ENCODE results near the gene GRIA4.

GRIA4 gene

DNA sequence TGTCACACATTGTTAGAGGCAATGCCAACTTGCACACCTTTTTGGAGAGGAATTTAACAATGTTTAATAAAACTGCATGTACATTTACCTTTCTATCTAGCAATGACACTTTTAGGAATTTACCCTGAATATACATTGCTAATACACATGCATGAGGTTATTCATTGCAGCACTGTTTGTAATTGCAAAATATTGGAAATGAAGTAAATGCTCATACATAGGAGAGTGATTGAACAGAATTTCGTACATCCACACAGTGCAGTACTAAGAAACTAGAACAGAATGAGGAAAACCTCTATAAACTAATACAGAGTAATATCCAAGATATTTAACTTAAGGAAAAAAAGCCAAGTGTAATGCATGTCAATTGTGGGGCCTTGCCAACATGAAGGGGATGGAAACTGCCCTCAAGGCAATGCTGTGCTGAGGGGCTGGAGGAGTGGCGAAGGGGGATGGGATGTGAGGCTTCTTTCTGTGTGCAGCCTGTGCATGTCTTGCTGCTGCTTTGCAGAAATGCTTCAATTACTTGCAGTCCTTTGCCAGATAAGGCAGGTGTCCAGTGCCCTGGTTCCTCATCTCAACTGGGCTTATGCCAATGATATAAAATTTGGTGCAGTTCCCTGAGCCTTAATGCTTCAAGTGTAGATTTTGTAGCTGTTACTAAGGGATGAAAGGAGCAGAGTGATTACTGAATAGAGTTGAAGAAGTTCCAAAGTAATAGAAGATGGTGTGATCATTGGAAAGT lies 96.1 kb downstream of the GRIA4 start:
- no peak overlapping the region for H3K4me3 ChIP-seq (ENCODE audit: low read length)
- no peak for DNase-seq (ENCODE audit: low read depth, low spot score)

DNA sequence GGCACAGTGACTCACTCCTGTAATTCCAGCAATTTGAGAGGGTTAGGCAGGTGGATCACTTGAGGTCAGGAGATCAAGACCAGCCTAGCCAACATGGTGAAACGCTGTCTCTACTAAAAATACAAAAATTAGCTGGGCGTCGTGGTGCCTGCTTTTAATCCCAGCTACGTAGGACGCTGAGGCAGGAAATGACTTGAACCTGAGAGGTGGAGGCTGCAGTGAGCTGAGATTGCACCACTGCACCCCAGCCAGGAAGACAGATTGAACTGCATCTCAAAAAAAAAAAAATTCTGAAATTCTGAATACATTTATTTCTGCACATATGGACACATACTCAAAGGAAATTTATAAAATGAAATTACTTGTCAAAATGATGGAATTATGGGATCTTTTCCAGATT lies 103.2 kb downstream of the GRIA4 start:
- no peak overlapping the region for H3K4me3 ChIP-seq (ENCODE audit: low read length)
- no peak for DNase-seq (ENCODE audit: low read depth, low spot score)

DNA sequence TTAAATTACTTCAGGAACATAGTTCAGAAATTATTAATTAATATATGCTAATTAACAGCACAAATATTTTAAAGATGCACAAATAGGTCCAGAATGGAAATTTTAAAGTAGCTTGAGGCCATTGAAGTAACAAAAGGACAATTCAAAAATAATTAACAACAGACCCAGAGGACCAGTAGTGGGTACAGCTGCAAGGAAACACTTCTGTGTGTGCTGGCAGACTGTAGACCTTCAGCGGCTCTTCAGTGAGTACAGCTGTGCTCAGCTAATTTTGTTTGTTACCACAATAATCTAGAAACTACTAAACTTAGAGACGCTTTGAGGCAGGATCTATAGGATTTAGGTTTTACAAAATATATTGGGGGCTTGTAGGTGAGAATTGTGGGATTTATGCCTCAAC lies 103.8 kb downstream of the GRIA4 start:
- no peak for DNase-seq (ENCODE audit: low read depth, low spot score)

DNA sequence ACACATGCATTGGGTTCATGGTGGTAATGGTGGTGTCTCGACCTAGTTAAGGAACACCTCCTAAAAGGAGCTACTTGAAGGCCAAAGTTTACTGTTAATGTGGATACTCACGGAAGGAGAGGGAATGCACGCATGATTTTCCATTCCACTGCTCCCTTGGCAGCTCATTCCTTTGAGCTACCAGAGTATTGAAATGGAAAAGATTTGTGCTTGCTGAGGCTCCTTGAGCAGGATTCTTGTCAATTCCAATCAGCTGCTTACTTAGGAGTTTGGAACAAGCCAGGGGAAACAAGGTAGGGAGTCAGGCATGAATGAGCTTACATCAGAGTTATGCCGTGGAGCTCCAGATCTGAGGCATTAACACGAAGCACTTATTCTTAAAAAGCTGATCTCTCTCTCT lies 108.8 kb downstream of the GRIA4 start:
- no peak for DNase-seq (ENCODE audit: low read depth, low spot score)
- no peak overlapping the region for H3K4me3 ChIP-seq (ENCODE audit: low read length)

More for the DNA sequence above, 103.8 kb downstream of the GRIA4 start:
- H3K4me3 ChIP-seq (ENCODE audit: low read length): no peak overlapping the region

DNA sequence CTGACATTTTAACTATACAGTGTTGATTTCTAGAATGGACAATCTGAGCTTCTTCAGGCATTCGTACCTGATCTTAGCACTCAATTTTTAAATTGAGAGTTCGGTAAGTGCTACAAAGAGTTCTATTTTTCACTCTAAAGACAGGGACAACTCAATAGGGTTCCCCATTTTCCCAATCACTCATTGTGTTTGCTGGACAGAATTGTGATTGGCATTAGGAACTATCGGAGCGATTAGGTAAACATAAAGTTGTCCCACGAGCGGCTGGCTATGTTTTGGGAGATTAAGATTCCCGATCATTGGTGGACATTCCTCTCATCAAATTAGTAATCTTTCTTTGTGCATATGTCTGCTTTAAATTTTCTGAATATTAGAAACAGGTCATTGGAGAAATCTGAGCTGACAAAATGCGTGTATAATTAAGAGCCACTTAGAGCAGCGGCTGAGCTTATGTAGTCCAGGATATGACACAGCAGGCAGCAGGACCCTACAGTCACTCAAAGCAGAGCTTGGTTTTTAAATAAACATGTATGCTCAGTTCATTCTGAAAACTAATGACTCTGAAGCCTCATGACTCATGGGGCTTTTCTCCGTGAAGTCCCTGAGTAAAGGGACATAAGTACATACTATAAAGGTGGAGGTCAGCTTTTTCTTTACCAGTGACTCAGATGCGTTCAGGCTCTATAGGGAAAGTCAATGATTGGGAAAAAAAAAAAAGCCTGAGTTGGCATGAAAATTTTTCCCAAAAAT lies 109.4 kb downstream of the GRIA4 start:
- no peak for DNase-seq (ENCODE audit: low read depth, low spot score)
- no peak overlapping the region for H3K4me3 ChIP-seq (ENCODE audit: low read length)

DNA sequence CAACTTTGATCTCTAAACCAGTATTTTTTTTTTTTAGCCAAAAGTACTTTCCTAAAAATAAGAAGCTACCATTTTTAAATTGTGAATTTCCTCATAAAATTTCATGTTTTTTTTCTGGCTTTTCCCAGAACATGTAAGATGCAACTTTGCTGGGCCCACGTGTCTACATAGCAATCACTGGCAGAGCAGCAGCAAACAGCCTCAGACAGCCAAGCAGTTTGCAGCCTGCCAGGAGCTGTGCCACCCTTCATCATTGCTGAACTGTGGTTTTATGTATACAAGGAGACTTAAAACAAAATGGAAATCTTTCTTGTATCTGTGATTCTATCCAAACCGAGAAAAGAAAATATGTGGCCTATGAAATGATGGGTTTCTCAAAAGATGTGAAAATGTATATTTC lies 110.2 kb downstream of the GRIA4 start:
- no peak overlapping the region for H3K4me3 ChIP-seq (ENCODE audit: low read length)
- DNase-seq (ENCODE audit: low read depth, low spot score): no peak

DNA sequence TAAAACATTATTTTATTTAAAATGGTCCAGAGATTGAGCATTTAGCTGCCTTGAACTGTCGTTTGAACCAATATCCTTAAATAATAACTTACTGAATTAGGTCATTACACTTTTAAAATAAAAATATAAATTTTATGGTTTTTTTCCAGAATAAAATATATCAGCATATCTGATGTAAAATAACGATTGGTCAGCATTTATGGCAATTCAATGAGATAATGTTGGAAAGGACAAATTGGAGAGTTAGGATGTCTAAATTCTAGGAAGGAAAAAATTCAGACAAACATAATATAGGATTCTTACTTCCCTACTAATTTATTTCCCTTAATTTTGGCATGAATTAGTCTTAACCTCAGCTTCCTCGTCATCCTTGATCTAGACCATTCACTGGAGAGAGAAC lies 113.4 kb downstream of the GRIA4 start:
- DNase-seq (ENCODE audit: low read depth, low spot score): no peak
- no peak overlapping the region for H3K4me3 ChIP-seq (ENCODE audit: low read length)

- no peak for DNase-seq (ENCODE audit: low read depth, low spot score)
- no peak overlapping the region for H3K4me3 ChIP-seq (ENCODE audit: low read length)
Observed at GRCh38 chr11:105732611-105733010, 122.7 kb downstream of the GRIA4 start.

DNA sequence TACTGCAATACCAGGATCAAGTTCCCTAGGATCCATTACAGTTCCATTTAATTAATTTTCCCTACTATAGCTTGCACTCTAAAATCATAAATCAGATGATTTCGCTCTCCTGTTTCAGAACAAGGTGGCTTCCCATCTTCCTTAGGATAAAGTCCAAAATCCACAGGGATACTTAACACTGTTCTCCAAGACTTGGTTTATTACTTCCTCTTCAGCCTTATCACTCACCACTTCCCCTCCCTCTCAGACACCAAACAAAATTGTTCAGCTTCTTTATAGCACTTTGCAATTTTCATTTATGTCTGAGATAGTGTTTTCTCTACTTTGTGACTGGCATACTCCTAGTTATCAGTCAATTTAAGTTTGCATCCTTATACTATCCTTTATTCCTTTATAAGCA lies 124.6 kb downstream of the GRIA4 start:
- no peak for DNase-seq (ENCODE audit: low read depth, low spot score)
- no peak overlapping the region for H3K4me3 ChIP-seq (ENCODE audit: low read length)

GRCh38 chr11:105738251-105738650 lies 128.4 kb downstream of the GRIA4 start:
- DNase-seq (ENCODE audit: low read depth, low spot score): no peak

DNA sequence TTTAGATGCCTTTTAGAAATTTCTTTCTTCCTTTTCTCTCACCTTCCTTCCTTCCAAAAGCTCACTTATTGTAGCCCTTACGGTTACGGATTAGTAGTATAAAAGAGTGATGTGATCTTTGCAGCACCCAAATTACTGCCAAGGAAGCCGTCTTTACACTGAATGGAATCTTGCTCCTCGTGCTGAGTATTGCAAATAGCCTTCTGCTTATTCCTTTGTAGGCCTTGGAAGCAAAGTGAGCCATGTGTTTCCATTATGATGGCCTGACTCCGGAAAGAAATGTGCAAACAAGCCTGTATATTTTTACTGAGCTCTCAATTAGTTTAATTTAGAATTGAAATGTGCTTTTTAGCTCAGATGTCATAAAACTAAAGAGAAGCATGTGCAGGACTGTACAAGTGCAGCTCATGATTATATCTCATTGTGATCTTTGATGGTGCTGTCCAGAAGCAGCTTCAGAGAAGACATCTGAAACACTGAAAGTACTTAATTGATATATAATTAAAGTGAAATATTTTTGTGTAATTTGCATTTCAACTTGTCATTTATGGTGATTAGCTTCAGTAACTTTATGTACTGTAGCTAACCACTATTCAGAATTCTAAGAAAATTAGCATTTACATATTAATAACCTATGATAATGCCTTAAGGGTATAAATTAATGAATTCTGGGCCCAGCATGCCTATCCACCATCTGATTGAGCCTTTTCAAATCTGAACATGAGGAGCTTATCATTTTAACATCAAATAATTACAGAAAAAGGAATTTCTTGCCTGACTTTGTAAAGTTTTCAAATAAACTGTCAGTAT lies 129.3 kb downstream of the GRIA4 start:
- H3K4me3 ChIP-seq (ENCODE audit: low read length): no peak overlapping the region
- DNase-seq (ENCODE audit: low read depth, low spot score): no peak

More at GRCh38 chr11:105738251-105738650, 128.4 kb downstream of the GRIA4 start:
- H3K4me3 ChIP-seq (ENCODE audit: low read length): no peak overlapping the region

DNA sequence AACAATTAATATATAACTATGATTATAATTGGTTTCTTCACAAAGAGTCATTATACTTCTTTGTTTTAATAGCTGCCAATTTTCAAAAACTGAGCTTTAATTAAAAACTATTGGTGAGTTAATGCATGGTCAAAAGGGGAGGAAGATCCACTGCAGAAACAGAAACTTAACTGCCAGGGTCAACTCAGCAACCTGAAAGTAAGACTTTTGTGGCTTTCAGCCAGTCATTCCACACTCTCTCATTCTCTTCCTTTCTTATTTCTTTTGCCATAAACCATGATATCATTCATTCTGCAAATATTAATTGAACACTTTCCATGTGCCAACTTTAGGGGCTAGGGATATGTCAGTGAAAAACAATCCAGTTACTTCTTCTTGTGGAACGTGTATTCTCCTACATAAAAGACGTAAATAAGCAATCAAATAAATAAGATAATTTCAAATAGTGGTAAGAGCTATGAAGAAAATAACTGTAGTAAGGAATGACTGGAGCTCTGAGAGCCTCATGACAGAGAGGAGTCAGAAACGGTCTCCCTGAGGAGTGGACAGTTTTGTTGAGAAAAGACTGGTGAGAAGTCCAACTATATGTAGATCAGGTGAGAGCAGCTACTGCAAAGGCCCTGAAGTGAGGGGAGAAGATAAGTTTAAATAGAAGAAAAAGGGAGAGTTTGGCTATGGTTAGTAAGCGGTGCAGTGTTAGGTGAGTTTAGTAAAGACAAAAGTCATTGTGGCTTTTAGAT lies 130.5 kb downstream of the GRIA4 start:
- DNase-seq (ENCODE audit: low read depth, low spot score): no peak
- H3K4me3 ChIP-seq (ENCODE audit: low read length): no peak overlapping the region

GRCh38 chr11:105741488-105742020 lies 131.7 kb downstream of the GRIA4 start:
- DNase-seq (ENCODE audit: low read depth, low spot score): no peak
- H3K4me3 ChIP-seq (ENCODE audit: low read length): no peak overlapping the region

DNA sequence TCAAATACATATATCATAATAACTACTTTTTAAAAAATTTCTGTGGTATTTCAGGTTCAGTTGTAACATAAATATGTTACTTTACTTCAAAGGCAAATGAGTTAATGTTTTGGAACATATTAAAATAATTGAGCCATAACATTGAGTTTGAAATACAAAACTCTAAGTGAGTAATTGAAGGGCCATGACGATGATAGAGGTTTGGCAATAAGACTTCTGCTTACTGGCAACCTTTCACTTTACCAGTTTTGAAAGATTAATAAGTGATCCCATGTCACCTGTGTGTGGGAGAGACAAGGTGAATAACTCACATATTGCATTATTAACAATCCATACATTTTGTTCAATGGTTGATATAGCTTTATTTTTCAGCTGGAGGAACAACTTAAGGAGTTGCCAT lies 144.4 kb downstream of the GRIA4 start:
- H3K4me3 ChIP-seq (ENCODE audit: low read length): no peak overlapping the region
- DNase-seq (ENCODE audit: low read depth, low spot score): no peak

- no peak for DNase-seq (ENCODE audit: low read depth, low spot score)
- no peak overlapping the region for H3K4me3 ChIP-seq (ENCODE audit: low read length)
Observed at GRCh38 chr11:105754716-105755115, 144.8 kb downstream of the GRIA4 start.

DNA sequence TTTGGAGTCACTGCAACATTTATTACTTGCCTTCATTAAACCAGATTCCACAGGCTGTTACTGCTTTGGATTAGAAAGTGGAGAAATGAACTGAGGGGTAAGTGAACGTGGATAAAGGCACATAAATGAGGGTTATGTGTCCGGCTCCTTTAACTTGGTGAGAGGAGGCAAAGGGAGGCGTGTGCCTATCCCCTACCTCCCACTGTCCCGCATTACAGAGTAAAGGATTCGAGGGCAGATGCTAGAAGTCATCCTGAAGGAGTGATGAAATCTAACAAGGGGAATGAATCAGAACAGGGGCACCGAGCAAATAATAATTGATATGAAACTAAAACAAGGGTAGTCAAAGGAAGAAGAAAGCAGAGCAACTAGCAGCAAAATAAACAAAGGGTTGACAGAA lies 147.2 kb downstream of the GRIA4 start:
- H3K4me3 ChIP-seq (ENCODE audit: low read length): no peak overlapping the region
- no peak for DNase-seq (ENCODE audit: low read depth, low spot score)

DNA sequence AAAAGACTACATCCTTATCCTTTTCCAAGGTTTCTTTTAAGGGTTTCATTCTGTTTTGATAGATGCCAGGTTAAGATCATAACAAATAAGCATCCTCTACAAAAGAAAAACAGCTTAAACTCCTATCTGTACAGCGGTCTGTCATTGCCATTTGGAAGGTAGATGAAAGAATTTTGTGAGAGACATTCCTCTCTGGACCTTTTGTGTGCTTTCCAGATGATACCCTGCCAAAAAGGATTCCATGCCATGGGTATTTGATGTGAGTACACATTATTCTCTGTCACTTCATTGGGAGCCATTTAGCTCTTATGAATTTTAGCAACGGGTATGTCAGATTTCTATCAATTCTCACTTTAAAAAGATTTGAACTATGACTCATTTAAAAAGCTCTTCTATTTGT lies 153.7 kb downstream of the GRIA4 start:
- H3K4me3 ChIP-seq (ENCODE audit: low read length): no peak overlapping the region
- no peak for DNase-seq (ENCODE audit: low read depth, low spot score)

GRCh38 chr11:105767931-105768330 lies 158.1 kb downstream of the GRIA4 start:
- no peak overlapping the region for H3K4me3 ChIP-seq (ENCODE audit: low read length)
- DNase-seq (ENCODE audit: low read depth, low spot score): no peak

- DNase-seq (ENCODE audit: low read depth, low spot score): no peak
- H3K4me3 ChIP-seq (ENCODE audit: low read length): no peak overlapping the region
Observed at GRCh38 chr11:105769627-105770026, 159.8 kb downstream of the GRIA4 start.
